RWPE1 (cell line): ENCODE measurements around the gene FBXW7.

ENCODE experiments used
- CTCF ChIA-PET: fragments of 350-600 bp; sonication (Branson Sonifier 250); formaldehyde crosslinking; extraction: SDS; loops from one replicate; lab custom pipeline; 2021; lab: Yijun Ruan, JAX
- POLR2A ChIA-PET: fragments of 400-600 bp; formaldehyde crosslinking; extraction: SDS; loops from one replicate; lab custom pipeline; 2020; ENCODE audit warnings: antibody characterized with exemption; ENCODE audit not compliant: low non-redundant PET; lab: Yijun Ruan, JAX
- DNase-seq: peaks from one replicate; pipeline ENCODE4 v3.0.0; 2012; ENCODE audit warnings: low spot score
- H3K27ac ChIP-seq: fragments of 450-650 bp; 2 replicates; pipeline ENCODE4 v1.5.1; 2017
- CTCF ChIP-seq: fragments of 450-650 bp; conservative IDR thresholded peaks from 2 replicates; pipeline ENCODE4 v1.5.1; 2017; ENCODE audit warnings: low read depth, mild to moderate bottlenecking

The FBXW7 gene

GRCh38 chr4:152500800-152501434 lies 35.0 kb downstream of the FBXW7 start:
- POLR2A ChIA-PET = no interaction called here
- no peak overlapping the region for H3K27ac ChIP-seq
- CTCF ChIA-PET = interaction anchor here (0.6 to 1.5 kb wide), 25 partner anchors 10 to 520 kb away, joined by 3 to 15 read pairs (median 4); partner anchors contain the start of genes FBXW7 and TMEM154
- DNase-seq = peak; percentile 46
- TF ChIP-seq CTCF = peak; percentile 82

GRCh38 chr4:152500275-152500674 lies 35.6 kb downstream of the FBXW7 start:
- H3K27ac ChIP-seq = no peak overlapping the region
- no peak for DNase-seq
- TF ChIP-seq CTCF = no peak
- ChIA-PET CTCF (interaction anchor here (0.6 to 1.5 kb wide), 6 partner anchors 38 to 520 kb away, joined by 3 to 15 read pairs (median 4); no protein-coding TSS in a partner anchor), POLR2A (no interaction called here)

- no peak for DNase-seq
- ChIA-PET CTCF (interaction anchor here (0.6 kb wide), 4 partner anchors 31 to 828 kb away, joined by 3 to 7 read pairs (median 4); no protein-coding TSS in a partner anchor), POLR2A (no interaction called here)
- no peak overlapping the region for H3K27ac ChIP-seq
- TF ChIP-seq CTCF = no peak
Observed at GRCh38 chr4:152499344-152499743, 36.5 kb downstream of the FBXW7 start.

DNA sequence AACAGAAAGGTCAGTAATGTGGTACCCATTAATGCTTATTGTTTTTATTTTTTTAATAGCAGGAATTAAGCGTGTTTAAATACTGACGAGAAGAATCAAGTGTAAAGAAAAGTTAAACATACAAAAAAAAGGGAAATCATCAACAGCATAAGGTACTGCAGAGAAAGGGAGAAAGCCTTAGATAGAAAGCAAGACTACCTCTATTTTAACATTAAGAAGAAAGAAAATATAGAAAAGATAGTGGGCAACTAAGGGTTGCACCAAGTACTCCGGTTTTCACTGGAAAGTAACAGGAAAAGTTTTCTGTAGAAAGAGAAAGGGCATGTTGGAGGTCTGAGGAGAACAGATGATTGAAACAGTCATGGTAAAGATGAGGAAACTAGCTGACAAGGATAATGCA lies 41.9 kb downstream of the FBXW7 start:
- H3K27ac ChIP-seq = no peak overlapping the region
- no peak for DNase-seq
- CTCF ChIA-PET = no interaction called here
- POLR2A ChIA-PET = no interaction called here
- TF ChIP-seq CTCF = no peak

DNA sequence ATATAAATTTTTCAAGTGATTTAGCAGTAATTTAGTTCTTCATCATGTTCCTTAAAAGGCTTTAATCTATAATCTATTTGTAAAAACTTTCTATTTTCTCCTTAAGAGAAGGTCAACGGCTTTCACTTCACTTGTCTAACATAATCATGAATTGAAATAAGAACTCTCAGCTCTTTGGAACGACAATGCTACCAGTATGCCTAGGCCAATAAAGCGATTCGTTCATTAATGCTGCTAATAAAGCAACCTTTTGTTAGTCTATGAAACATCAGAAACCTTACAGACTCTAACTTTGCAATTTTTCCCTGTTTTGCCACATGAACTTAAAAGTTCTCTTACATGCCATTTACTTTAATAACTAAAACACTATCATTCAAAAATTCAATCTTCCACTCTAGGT lies 47.6 kb downstream of the FBXW7 start:
- ChIA-PET POLR2A (no interaction called here), CTCF (no interaction called here)
- TF ChIP-seq CTCF = no peak
- DNase-seq = no peak
- H3K27ac ChIP-seq = no peak overlapping the region

DNA sequence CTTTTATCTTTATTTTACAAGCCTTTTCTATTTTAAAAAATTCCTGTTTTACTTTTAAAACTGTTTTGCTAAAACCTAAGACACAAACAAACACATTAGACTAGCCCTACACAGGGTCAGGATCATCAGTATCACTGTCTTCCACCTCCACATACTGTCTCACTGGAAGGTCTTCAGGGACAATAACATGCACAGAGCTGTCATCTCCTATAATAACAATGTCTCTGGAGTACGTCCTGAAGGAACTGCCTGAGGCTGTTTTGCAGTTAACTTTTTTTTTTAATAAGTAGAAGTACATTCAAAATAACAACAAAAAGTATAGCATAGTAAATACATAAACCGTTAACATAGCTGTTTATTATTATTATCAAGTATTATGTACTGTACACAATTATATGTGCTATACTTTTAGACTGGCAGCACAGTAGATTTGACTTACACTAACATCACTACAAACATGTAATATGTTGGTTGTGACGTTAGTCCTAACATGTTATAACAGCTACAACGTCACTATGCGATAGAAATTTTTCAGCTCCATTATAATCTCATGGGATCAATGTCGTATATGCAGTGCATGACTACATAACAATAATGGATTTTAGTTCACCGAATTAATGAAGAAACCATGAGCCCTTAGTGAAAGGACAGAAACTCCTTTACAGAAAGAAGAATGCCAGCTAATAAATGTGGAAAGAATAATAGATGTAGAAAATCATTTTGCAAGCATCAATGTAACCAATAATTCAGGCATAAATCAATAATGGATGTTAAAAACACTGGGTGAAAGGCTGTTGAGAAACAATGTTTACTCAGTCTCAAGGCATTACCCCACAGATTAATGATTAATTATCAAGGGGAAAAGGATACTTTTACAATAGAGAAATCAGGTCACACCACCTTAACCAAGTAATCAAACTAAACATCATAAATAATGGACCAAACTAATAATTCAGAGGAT lies 49.2 kb downstream of the FBXW7 start:
- H3K27ac ChIP-seq = no peak overlapping the region
- no peak for DNase-seq
- no peak for TF ChIP-seq CTCF
- CTCF ChIA-PET = interaction anchor here (0.6 kb wide), 1 partner anchor 341 kb away, joined by 3 read pairs; no protein-coding TSS in a partner anchor
- POLR2A ChIA-PET = no interaction called here
